ENCODE results near the gene ADD3.
A peak's percentile ranks its signal among the peaks of the same experiment; 100 is the strongest.

- TF ChIP-seq CTCF (IDR thresholded peaks at IDR 0.05) (peak in 6 of 7 experiments; percentile 41 to 66 (median 58)), POLR2A (IDR thresholded peaks at IDR 0.05) (no peak)
Observed at GRCh38 chr10:110138197-110138812, 130.5 kb downstream of the ADD3 start.

All from body of pancreas (tissue), 4 donors.